Measurements from ENCODE around the gene LRP1.

LRP1 gene

DNA sequence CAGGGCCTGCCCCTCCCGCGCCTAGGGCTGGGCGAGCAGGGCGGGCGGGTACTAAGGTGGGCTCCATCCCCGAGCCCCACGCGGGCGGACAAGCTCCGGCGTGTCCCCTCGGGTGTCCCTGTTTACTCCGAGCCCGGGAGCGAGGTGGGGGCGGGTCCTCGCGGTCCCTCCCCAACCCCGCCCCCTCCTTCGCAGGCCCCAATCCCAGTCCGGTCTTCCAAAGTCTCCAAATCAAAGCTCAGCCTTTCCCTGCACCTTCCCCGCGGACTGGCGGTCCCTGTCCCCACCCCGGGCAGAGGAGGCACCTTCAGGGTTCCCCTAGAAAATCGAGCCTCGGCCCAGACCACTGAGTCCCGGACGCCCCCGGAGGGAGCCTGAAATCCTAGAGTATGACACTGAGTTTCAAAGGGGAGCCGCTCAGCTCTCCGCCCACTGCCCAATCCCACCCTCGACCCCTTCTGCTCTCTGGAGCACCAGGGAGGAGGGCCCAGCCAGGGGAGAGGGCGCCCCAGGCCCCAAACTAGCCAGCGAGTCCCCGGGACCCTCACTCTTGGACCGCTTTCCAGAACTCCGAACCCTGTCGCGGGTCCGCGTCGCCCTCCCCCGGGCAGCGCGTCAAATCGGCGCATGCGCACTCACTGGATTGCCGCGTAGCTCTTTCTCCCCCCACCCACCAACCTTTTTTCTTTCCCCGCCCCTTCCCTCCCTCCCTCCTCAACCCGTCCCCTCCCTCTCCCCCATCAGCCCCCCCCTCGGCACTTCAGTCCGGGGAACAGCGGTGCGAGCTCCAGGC, at the start of gene LRP1:
LRP1 (plus strand) TSS at position 758 of the 793 bp plus-strand sequence. CDS start 482 bp downstream, outside the sequence.
- DNase-seq (ENCODE audit: low read depth in 3 of 3), result peak; percentile 48 to 69 (median 56)

DNA sequence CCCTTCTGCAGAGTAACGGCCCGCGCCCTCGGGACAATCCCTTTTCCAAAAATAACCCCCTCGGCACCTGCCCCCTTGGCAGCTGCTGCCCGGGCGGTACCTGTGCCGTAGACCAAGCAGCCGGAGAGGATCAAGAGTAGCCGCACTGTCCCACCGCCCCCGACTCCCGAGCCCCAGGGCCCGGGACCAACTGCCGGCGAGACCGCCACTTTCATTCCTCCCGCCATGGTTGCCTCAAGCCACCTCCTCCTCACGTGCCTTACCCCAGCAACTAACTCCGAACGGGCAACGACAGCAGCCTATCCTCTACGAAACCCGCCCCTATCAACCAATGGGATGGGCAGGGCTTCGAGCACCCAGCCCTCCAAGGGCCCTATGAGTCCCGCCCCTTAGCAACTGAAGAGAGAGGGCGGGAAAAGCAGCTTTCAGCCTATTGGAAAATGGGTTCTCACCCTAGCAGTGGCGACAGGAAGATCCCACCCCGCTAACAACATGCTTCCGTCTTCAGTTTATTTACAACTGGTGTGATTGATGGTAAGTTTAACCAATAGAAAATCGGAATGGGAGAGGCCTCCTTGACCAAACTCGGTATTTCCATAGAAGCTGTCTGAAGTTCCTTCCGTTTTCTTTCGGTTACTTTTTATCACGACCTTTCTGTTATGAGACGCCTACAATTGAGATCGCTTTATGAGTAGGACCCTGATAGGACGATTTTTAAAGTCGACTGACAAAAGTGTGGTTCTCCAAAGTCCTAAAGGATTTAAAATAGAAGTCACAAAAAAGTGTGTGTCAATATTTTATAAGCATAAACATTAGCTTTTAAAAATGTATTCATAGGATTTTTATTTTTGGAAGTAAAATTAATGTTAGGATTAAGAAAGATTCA, 49.5 kb upstream of the LRP1 start, which contains the start of gene NEMP1:
NEMP1 (minus strand) TSS at position 273 of the 886 bp plus-strand sequence; CDS start at position 227, 46 bp downstream.
- peak; percentile 84 to 92 (median 92) for DNase-seq (ENCODE audit: low read depth in 3 of 3)

DNA sequence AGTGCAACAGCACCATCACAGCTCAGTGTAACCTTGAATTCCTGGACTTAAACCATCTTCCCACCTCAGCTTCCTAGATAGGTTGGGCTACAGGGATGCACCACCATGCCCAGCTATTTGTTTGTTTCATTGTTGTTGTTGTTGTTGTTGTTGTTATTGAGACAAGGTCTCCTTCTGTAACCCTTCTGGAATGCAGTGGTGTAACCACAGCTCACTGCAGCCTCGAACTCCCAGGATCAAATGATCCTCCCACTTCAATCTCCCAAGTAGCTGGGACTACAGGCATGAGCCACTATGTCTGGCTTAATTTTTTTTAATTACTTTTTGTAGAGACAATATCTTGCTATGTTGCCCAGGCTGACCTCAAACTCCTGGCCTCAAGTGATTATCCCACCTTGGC, 48.5 kb upstream of the LRP1 start:
- no peak for DNase-seq (ENCODE audit: low read depth in 3 of 3)

DNA sequence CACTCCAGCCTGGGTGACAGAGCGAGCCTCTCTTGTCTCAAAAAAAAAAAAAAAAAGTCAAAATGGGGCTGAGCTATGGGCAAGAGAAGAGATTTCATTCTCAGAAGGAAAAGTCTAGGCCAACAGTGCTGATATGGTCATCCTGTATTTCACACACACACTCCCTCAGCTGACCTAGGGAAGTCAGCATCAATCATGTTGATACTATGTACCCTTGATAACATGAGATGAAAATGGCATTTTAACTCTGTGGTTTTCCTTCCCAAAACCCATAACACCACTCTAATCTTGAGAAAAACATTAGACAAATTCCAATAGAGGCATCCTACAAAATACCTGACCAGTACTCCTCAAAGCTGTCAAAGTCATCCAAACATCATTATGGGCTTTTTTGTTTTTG, 47.4 kb upstream of the LRP1 start:
- no peak for DNase-seq (ENCODE audit: low read depth in 3 of 3)

DNA sequence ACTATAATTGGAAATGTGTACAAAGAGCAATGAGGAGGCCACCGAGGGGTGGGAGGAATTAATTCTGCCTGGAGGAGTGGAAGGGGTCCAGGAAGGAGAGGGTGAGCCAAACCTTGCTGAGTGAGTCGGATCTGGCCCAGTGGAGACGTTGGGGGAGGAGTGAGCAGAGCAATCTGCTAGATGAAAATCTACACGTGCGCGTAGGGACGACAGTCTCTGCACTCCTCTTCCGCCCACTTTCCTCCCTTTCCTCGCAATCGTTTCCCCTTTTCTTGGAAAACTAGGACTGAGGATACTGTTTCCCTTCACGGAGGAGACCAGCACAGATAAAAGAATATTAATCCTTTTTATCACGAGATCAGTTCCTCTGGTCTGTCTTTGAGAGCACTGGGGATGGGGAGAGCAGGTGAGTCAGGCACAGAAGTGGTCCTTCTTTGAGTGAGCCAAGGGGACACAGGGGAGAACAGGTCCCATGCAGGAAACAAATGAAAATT, 42.2 kb upstream of the LRP1 start:
- DNase-seq (ENCODE audit: low read depth in 3 of 3), result no peak

DNA sequence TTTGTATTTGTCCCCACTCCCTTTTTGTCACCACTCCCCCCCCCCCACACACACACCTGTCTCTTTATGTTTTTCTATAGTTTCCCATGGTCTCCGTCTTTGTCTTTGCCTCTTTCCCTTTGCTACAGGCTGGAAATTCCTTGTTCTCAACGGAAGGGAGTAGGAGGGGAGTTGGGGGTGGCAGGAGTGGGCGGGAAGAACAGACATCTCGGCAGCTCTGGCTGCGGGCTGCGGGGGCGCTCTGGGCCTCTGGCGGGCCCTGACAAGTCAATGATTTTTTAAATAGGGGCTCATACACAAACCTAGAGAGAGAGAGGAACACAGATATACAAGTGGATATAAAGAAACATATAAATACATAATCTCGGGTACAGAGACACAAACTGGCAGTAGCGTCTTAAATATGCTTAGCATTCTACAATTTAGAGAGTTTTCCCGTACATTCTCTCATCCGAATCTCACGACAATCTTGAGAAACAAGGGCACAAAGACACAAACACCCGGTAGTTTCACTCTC, 41.7 kb upstream of the LRP1 start:
- peak in 1 of 3 experiments; percentile 61 for DNase-seq (ENCODE audit: low read depth in 3 of 3)

DNA sequence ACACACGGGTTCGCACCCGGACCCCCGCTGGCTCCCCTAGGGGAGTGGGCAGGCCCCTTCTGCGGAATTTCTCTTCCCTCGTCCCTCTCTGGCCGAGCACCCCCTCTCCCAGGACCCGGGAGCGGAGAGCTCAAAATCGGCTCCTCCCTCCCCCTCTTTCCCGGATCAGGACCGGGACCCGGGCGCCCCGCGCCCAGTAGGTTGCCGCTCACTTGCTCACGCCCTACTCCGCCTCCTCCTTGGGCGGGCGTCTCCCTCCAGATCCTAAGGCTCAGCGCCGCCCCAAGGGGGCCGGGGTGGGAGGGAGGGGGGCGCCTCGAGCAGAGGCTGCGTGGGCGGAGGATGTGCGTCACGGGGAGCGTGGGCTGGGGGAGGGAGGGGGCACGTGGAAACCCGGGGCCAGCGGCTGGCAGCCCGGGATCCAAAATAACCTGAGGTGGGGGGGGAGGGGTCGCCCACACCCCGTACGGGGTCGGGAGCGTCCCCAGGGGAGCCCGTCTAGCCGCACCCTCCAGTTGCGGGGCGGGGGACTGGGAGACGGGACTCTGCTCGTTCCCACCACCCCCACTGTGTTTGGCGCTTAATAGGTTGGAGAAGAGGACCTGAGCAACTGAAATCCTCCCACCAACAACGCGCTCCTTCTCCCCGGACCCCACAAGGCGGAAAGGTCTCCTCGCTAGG, 41.1 kb upstream of the LRP1 start:
- DNase-seq (ENCODE audit: low read depth in 3 of 3), result peak; percentile 83 to 96 (median 92)

DNA sequence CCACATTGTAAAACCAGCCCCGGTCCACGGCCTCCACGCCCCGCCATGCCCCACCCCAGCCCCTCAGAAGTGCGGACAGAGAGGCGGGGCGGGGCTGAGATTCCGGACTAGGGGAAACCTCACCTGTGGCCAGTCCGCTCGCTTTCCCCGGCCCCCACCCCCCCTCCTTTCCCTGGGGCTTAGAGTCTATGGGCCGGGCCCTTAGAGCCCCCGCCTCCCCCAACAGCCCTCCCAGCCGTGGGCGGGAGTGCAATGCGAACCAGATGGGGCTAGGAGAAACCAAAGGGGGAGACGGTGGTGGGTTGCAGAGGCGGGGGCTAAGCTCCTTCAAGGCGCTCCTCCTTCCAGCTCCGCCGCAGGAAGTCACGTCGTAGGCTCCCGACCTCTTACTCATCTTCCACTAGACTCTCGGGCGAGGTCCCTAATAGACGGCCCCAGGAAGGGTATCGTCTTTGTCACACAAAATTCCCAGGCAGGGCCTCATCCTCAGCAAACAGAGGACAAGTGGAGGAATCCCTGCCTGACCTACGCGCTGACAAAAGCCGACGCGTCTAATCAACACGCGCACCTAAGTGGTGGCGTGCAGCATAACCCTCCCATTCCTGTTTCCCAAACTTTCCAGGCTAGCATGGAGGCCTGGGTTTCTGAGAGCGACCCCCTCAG, 40.5 kb upstream of the LRP1 start:
- peak; percentile 67 to 91 (median 69) for DNase-seq (ENCODE audit: low read depth in 3 of 3)

DNA sequence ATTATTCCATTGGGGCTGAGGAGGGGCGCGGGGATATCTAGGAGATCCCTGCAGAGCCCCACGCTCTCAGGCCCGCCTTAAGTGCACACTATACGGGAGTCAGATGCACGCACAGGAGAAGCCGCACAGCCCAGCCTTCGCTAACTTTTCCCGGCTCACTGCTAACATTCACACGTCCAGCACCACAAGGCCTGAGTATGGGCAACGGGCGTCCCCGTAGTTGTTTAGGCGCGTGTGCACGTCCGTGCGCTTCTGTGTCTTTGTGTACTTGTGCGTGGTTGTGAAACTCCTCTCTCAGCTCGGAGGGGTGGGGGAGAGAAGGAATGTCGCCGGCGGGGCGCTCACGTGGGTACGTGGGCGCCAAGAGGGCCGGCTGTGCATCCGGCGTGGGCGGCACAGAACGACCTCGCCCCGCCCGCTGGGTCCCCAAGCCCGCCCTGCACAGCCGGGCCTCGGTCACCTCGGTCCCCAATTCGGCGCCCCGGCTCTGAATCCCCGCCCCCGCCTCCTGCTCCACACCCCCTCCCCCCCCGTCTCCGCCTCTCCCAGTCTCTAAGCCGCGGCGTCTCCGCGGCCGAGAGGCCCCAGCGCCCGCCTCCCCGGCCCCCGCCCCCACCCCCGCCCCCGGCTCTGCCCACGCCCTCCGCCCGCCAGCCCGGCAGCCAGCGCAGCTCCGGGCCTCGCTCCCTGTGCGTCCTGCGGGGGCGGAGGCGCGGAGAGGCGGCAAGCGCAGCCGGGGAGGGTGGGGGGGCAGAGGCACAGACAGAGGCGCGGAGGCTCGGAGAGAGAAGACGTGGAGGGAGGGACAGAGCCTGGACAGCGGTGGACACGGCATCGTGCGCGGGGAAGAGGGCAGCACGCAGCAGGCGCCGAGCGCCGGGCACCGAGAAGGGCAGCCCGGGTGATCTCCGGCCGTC, 39.7 kb upstream of the LRP1 start, which contains the start of gene NAB2:
NAB2 (plus strand) TSS at position 761 of the 917 bp plus-strand sequence. CDS start 158 bp downstream, outside the sequence.
- peak; percentile 66 to 92 (median 74) for DNase-seq (ENCODE audit: low read depth in 3 of 3)

DNA sequence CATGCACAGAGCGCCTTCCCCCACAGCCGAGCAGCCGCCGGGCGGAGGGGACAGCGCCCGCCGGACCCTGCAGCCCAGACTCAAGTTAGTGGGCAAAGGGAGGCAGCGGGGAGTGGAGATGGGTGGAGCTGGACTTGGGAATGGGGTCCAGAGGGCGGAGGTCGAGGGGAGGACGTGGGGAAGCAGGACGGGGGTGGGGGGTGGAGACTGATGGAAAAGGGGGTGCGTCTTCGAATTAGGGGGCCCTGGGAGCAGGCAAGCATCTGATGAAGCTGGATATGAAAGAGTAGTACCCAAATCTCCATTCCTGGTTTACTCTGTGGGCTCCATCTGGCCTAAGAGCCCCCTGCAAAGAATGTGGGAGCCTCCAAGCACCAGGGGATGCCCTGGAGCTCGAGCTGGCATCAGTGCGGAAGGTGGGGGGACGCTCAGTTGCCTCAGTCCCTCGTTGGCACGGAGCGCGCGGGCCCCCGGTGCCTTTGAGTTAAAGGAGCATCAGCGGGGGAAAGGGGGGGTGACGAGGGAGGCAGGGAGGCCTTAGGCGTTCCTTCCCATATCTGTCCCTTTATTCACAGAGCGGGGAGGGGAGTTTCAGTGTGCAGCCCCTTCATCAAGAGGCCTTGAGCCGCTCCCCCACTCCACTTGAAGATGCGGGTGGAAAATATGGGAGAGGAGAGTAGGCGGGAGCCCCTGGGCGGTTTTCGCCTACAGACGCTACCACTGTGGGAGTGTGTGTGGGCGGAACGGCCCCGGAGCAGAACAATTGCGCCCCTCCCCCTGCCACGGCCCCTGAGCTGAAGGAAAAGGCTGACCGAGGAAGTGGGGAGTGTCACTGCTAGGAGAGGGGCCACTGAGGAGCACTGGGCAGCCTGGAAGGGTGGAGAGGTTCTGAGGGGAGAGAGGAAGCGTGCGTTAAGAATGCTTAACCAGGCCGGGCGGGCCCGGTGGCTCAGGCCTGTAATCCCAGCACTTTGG, 38.7 kb upstream of the LRP1 start:
- no peak for DNase-seq (ENCODE audit: low read depth in 3 of 3)

DNA sequence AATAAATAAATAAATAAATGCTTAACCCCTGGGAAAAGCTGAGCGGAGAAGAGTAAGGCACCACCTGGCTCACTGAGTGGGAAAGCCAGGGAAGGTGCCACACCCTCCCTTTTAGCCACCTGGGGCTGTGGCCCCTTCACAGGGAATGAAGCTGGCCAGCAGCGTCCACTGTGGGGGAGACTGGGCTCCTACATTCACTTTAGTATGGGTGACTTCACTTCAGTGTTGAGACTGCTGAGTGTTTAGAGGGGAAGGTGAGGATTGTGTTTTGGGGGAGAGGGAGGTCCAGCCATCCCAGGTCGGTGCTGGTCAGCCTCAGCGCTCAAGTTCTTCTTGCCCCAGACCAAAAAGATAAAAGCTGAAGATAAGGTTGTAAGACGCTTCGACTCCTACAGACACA, 37.8 kb upstream of the LRP1 start:
- DNase-seq (ENCODE audit: low read depth in 3 of 3), result no peak

DNA sequence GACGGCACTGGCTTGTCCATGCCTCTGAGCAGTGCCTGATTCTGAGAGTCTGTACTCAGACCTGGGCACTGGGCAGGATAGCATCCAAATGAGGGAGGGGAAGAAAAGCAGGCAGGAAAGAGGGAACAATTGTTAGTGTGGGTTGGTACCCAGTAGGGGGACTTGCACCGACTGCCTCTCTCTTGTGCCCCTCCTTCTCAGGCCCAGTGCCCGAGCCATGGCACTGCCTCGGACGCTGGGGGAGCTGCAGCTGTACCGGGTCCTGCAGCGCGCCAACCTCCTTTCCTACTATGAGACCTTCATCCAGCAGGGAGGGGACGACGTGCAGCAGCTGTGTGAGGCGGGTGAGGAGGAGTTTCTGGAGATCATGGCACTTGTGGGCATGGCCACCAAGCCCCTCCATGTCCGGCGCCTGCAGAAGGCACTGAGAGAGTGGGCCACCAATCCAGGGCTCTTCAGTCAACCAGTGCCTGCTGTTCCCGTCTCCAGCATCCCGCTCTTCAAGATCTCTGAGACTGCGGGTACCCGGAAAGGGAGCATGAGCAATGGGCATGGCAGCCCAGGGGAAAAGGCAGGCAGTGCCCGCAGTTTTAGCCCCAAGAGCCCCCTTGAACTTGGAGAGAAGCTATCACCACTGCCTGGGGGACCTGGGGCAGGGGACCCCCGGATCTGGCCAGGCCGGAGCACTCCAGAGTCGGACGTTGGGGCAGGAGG, 37.2 kb upstream of the LRP1 start:
- DNase-seq (ENCODE audit: low read depth in 3 of 3), result no peak

DNA sequence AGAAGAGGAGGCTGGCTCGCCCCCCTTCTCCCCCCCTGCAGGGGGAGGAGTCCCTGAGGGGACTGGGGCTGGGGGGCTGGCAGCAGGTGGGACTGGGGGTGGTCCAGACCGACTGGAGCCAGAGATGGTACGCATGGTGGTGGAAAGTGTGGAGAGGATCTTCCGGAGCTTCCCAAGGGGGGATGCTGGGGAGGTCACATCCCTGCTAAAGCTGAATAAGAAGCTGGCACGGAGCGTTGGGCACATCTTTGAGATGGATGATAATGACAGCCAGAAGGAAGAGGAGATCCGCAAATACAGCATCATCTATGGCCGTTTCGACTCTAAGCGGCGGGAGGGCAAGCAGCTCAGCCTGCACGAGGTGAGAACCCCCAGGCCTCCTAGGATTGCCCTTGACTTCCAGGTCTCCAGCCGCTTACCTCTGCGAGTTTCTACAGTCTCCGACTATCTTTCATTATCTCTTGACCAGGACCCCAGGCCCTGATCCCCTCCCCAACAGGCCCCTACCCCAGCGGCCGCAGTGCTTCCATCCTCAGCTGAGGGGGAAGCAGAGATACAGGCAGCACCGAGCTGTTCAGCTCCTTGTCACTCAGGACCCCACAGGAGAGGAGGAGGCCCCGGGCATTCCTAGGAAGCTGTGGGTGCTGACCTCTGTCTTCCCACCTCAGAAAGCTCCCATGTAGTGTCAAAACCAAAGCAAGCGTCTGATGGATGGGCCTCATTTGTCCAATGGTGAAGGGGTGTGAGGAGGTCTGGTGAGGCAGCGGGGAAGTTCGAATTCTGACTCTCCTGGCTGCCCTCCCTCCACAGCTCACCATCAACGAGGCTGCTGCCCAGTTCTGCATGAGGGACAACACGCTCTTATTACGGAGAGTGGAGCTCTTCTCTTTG, 36.4 kb upstream of the LRP1 start:
- no peak for DNase-seq (ENCODE audit: low read depth in 3 of 3)

DNA sequence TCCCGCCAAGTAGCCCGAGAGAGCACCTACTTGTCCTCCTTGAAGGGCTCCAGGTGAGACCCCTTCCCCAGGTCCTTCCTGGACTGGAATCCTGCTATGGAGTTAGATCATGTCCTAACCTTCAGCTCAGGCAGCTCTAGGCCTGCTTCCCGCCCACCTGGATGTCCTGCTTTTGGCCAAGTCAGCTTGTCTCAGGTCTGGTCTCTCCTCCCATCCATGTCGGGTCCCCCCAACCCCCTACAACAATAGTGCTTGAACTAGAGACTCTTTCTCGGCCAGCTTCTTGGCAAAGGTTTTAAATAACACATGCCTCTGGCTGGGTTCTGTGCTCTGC, 35.8 kb upstream of the LRP1 start:
- DNase-seq (ENCODE audit: low read depth in 3 of 3), result no peak

DNA sequence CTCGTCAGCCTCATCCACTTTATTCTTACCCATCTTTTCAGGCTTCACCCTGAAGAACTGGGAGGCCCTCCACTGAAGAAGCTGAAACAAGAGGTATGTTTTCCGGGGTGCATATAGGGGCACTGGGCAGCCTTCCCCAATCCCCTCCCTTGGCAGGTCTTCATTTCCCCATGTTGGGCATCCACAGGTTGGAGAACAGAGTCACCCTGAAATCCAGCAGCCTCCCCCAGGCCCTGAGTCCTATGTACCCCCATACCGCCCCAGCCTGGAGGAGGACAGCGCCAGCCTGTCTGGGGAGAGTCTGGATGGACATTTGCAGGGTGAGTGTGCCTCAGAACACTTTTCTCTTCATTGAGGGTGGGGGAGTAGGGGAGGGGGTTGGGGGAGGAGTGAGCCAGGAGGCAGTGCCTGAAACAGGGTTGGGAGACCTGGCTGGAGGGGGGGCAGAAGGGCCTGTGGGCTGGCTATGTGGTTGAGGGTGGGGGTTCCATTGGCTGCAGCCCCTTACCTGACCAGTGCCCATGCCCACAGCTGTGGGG, 35.3 kb upstream of the LRP1 start:
- no peak for DNase-seq (ENCODE audit: low read depth in 3 of 3)

DNA sequence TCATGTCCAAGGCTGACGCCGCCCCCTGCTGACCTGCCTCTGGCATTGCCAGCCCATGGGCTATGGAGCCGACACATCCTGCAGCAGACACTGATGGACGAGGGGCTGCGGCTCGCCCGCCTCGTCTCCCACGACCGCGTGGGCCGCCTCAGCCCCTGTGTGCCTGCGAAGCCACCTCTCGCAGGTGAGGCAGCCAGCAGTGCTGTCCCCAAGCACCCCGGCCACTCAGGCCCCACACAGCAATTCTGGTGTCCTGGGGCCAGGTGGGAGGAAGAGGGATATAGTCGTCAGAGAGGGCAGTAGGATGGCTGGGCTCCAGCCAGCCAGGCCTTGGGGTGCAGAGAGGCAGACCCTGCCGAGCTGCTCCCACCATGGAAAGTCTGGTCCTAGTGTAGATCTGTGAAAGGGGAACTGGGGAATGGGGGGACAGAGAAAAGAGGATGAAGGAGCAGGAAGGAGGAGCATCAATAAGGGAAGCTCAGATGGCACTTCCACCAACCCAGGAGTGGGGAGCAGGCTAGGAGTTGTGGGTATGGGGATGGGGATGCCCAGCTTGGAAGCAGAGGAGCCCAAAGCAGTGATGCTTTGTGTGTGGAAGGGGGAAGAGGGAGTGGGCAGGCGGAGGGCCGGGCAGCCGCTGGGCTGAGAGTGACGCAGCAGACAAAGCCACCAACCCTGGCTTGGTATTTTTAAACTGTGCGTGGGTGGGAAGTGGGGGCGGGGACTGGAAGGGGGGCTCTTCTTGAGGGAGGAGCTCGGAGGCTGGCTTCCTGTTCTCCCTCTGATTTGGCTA, 34.7 kb upstream of the LRP1 start:
- peak in 2 of 3 experiments; percentile 58 to 83 for DNase-seq (ENCODE audit: low read depth in 3 of 3)
